Measurements from ENCODE around the gene IMMP2L.

DNA sequence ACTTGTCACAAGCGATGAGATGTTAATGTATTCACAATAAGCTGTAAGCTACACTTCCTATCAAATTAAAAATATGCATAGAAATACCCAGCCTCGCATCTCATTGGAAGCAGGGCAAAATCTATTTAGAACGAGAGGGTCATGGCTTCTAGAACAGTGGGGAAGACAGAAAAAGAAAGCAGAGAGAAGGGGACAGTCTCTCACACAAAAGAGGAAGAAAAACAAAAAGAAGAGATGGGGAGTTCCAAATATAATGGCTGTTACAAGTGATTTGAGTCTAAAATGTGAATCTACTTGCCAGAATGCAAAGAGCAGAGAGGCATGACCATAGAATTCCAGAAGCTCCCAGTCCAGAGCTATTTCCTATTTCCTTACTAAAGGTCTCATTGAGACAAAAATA, 457.6 kb downstream of the IMMP2L start:
- TF ChIP-seq EZH2 (IDR thresholded peaks at IDR 0.05; ENCODE audit: low read length) (no peak), CTCF (optimal IDR thresholded peaks at IDR 0.05 in 1 of 3, IDR thresholded peaks at IDR 0.05 in 1 of 3, conservative IDR thresholded peaks at IDR 0.05 in 1 of 3; ENCODE audit: extremely low read depth in 1 of 3, insufficient read depth in 2 of 3, low read length in 3 of 3) (no peak)

All from keratinocyte (primary cell).